Subcutaneous adipose tissue (tissue), 4 donors: ENCODE results near the gene RTN4R. TPM values are rescaled to one million over a fixed set of nuclear protein-coding genes. Genes with fewer than 3 reads are reported as not detected.

Experiments
- total RNA-seq, 4 donors: library from RNA; depleted of rRNA; stranded (reverse); fragments of >200 nt; gene quantifications; one replicate each; pipeline ENCODE4 v1.1.0, GENCODE V29; 2016
- TF ChIP-seq, protein P1 (sequence below): fragments of 450-650 bp; IDR thresholded peaks from one replicate; pipeline ENCODE4 v1.5.1; 2016; ENCODE audit warnings: low read depth, mild to moderate bottlenecking, control low read depth, antibody characterized with exemption, moderate library complexity

RTN4R gene
- total RNA-seq, 4 donors from 2014 or later: 0.68 to 0.82 TPM; not detected in 2

DNA sequence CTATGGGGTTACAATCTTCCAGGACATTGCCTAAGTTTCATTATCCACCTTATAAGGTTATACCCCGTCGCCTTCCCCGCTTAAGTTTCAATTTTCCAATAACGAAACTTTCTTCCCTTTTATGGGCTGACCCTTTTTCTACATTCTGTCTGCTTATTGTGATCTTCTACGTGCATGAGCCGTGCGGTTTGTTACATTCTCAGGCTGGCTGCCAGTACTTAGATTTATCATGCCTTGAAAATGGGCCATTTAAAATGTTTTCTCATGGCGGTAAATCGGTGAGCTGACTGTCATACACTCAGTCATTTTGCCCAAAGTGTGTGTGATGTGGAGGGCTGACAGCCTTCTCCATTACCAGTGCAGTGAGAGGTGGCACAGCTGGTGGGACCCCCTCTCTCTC lies 28.5 kb upstream of the RTN4R start:
- TF ChIP-seq, protein P1, sequence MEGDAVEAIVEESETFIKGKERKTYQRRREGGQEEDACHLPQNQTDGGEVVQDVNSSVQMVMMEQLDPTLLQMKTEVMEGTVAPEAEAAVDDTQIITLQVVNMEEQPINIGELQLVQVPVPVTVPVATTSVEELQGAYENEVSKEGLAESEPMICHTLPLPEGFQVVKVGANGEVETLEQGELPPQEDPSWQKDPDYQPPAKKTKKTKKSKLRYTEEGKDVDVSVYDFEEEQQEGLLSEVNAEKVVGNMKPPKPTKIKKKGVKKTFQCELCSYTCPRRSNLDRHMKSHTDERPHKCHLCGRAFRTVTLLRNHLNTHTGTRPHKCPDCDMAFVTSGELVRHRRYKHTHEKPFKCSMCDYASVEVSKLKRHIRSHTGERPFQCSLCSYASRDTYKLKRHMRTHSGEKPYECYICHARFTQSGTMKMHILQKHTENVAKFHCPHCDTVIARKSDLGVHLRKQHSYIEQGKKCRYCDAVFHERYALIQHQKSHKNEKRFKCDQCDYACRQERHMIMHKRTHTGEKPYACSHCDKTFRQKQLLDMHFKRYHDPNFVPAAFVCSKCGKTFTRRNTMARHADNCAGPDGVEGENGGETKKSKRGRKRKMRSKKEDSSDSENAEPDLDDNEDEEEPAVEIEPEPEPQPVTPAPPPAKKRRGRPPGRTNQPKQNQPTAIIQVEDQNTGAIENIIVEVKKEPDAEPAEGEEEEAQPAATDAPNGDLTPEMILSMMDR: no peak

DNA sequence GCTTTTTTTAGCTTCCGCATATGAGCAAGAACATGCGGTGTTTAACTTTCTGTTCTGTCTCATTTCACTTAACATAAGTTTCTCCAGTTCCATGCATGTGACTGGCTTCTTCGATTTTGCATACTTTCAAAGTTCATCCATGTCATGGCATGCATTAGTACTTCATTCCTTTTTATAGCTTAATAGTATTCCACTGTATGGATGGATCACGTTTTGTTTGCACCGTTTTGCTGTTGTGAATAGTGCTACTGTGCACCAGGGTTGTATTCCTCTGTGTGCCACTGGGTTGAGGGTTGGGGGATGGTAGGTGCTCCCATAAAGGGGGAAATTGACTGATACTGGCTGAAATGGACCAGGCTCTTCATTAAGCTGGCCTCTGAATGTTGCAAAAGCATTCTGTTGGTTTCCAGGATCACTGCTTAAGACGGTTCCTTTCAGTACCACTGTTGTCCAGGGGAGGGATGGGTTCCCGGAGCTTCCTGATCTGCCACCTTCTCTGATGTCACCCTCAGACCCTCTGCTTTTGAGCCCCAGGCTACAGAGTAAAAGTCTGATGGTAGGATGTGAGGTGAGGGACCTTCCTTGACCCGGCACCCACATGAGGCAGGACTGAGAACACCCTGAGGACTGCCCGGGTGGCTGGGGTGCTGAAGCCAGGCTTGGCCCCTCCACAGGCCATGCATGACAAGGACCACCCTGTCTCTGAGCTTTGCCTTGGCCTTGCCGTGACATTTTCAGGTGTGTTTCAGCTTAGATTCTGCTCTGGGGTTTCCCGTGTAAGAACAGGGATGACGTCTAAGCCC lies 27.3 kb upstream of the RTN4R start:
- TF ChIP-seq, protein P1: no peak

DNA sequence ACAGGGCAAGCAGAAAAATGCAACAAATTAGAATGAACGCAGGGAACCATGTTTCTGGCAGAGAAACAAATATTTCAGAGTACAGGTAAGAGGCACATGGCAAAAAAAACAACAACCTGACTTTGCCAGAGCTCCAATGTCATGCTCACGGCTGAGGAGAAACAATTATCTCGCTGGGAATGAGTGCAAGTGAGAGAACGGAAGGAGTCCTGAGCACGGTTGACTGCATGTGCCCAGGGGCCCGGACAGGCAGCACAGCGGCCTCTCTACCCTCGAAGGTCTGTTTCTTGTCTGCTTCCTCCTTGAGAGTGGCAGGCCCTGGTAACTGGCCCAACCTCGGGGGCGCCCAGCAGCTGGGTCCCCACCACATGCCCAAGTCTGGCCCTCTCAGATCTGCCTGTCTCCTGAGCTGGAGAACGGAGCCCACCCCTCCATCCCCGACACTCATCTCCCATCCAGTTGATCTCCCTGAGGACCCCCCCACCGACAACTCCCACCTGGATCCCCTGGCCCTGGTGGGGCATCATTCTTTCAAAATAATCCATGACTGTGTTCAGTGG lies 24.6 kb upstream of the RTN4R start:
- TF ChIP-seq, protein P1: no peak

- TF ChIP-seq, protein P1: no peak
Observed at GRCh38 chr22:20292108-20292507, 24.0 kb upstream of the RTN4R start.

DNA sequence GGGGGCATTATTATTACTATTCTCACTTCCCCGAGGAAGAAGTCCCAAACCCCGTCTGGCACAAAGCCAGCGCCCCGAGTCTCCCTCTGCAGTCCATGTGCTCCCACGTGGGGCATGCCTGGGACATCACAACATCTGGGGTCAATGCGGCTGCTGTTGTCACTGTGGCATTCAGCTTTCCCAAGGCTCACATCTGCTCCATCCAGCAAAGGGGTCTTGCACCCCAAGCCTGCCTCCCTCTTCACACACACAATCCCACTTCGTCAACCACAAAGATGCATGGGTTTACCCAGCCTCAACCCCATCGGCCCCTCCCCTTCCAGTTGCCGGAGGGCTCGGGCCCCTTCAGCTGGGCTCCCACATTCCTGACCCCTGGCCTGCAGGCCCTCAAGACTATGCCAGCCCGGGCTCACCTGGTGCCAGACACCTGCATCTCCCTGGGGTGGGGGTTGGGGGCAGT lies 23.5 kb upstream of the RTN4R start:
- TF ChIP-seq, protein P1: no peak

DNA sequence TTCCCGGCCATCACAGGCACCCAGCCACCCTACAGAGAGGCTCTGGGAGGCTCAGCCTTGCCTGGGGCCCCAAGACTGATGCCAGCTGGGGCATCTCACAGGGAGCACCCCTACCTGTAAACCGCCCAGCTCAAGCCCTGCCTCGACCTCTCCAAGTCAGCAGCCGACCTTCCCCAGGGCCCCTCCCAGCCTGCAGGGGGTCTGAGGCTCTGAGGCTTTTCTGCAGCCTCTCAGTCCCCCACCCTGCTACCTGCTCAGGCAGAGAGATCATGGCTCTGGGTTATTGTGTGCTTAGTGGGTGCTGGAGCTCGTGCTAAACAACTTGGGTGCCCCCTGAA lies 23.1 kb upstream of the RTN4R start:
- TF ChIP-seq, protein P1: no peak

DNA sequence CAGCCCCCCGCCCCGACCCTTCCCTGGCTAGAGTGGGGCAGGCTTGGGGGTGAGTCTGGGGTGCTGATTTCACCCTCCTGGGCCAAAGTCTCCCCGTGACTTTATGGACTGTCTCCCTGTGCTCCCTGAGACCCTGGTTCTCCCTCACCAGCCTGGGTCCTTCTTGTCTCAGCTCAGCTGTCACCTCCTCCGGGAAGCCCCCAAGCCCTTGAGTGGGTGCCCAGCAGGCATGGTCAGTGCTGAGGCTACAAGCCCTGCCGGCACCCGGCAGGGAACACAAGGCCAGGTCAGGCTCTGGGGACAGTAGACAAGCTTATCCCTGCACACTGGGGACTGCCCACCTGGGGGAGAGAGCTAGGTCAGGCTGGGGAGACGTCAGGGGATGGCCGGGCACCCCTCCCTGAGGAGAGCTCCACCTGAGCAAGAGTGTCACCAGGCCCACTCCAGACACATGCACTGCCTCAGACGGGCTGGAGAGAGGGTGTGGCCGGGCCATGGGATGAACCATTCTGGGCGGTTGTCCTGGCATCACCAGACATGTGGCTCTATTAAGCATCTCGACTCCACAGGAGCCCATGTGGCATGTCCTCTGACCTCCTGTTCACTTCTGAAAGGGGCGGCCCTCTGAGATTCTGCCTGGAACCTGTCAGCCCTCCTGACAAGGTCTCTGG lies 22.6 kb upstream of the RTN4R start:
- TF ChIP-seq, protein P1: no peak
